ENCODE data around the gene FBXO27.
"Not testable (repeated sequence)": the region's sequence is repeated elsewhere in the genome, so short reads cannot be mapped to it uniquely, and the experiment has no call there.

The FBXO27 gene

GRCh38 chr19:38997576-38997975 is 34.8 kb downstream of the FBXO27 start:
- intact Hi-C loops (cut with DNase I); DNase-seq: not testable (repeated sequence)

- no peak for DNase-seq
Observed at GRCh38 chr19:38993271-38993670, 39.1 kb downstream of the FBXO27 start.

GRCh38 chr19:38990949-38991697 is 41.2 kb downstream of the FBXO27 start:
- no peak for DNase-seq

More at GRCh38 chr19:38993271-38993670, 39.1 kb downstream of the FBXO27 start:
- intact Hi-C loops (cut with DNase I), result no loop called here

GRCh38 chr19:38989614-38990013 is 42.7 kb downstream of the FBXO27 start:
- DNase-seq; intact Hi-C loops (cut with DNase I): not testable (repeated sequence)

More at GRCh38 chr19:38990949-38991697, 41.2 kb downstream of the FBXO27 start:
- intact Hi-C loops (cut with DNase I), result no loop called here

GRCh38 chr19:38989066-38989605 is 43.2 kb downstream of the FBXO27 start:
- no peak for DNase-seq
- intact Hi-C loops (cut with DNase I), result no loop called here

GRCh38 chr19:38988627-38989026 is 43.7 kb downstream of the FBXO27 start:
- DNase-seq; intact Hi-C loops (cut with DNase I): not testable (repeated sequence)

- intact Hi-C loops (cut with DNase I); DNase-seq: not testable (repeated sequence)
Observed at GRCh38 chr19:38987745-38988144, 44.6 kb downstream of the FBXO27 start.

- DNase-seq, result no peak
- intact Hi-C loops (cut with DNase I), result no loop called here
Observed at GRCh38 chr19:38985262-38985661, 47.1 kb downstream of the FBXO27 start.

GRCh38 chr19:38980583-38981374 is 51.6 kb downstream of the FBXO27 start:
- intact Hi-C loops (cut with DNase I), result no loop called here
- no peak for DNase-seq

GRCh38 chr19:38979812-38980211 is 52.5 kb downstream of the FBXO27 start:
- intact Hi-C loops (cut with DNase I), result no loop called here
- no peak for DNase-seq

- intact Hi-C loops (cut with DNase I), result no loop called here
Observed at GRCh38 chr19:38978326-38978689, 54.0 kb downstream of the FBXO27 start.

GRCh38 chr19:38977445-38978325 is 54.7 kb downstream of the FBXO27 start:
- DNase-seq, result no peak
- intact Hi-C loops (cut with DNase I), result no loop called here

More at GRCh38 chr19:38978326-38978689, 54.0 kb downstream of the FBXO27 start:
- DNase-seq, result no peak

- intact Hi-C loops (cut with DNase I), result no loop called here
- peak in 28 of 42 donors; percentile 5 to 58 (median 20) for DNase-seq
Observed at GRCh38 chr19:38975861-38976271, 56.5 kb downstream of the FBXO27 start.

- intact Hi-C loops (cut with DNase I), result no loop called here
- peak in 39 of 42 donors; percentile 17 to 71 (median 42) for DNase-seq
Observed at GRCh38 chr19:38975214-38975860, 57.0 kb downstream of the FBXO27 start, which contains the start of gene FBXO17. Gene FBXO17 (minus strand): TSS chr19:38975742. CDS start chr19:38950319, 25,423 bp downstream.

- intact Hi-C loops (cut with DNase I), result no loop called here
- DNase-seq, result peak in 4 of 42 donors; percentile 3 to 72 (median 24)
Observed at GRCh38 chr19:38974624-38975213, 57.6 kb downstream of the FBXO27 start.

All from head of caudate nucleus (tissue), 42 donors.